ENCODE results near the gene BNC2.

- TF ChIP-seq CTCF (IDR thresholded peaks at IDR 0.05) (no peak), POLR2A (IDR thresholded peaks at IDR 0.05) (no peak)
These were observed 342.9 kb downstream of the BNC2 start for GRCh38 chr9:16527573-16527972.

Data from Peyer's patch (tissue), 4 donors.